K562 (cell line): ENCODE measurements around the gene ADGRG1. TPM values are rescaled to one million over a fixed set of nuclear protein-coding genes. Genes with fewer than 3 reads are reported as not detected.
A peak's percentile ranks its signal among the peaks of the same experiment; 100 is the strongest.

ENCODE experiments used
- C11orf30 ChIP-seq: fragments of 450-650 bp; IDR thresholded peaks from 2 replicates; pipeline ENCODE4 v1.6.1; 2016; ENCODE audit warnings: low read depth, mild to moderate bottlenecking
- FIP1L1 ChIP-seq: fragments of 200-400 bp; formaldehyde crosslinking; IDR thresholded peaks from 2 replicates; pipeline ENCODE4 v1.6.1; 2018; ENCODE audit warnings: mild to moderate bottlenecking, low read depth, low read length; ENCODE audit not compliant: poor library complexity, severe bottlenecking
- GATAD2A ChIP-seq: fragments of 450-650 bp; IDR thresholded peaks from 2 replicates; pipeline ENCODE4 v1.6.1; 2017
- MAFG ChIP-seq: fragments of 450-650 bp; conservative IDR thresholded peaks from 2 replicates; pipeline ENCODE4 v1.6.1; 2016; ENCODE audit warnings: missing genetic modification characterization, missing compliant biosample characterization
- PCBP2 ChIP-seq: fragments of 200-400 bp; formaldehyde crosslinking; IDR thresholded peaks from 2 replicates; pipeline ENCODE4 v1.6.1; 2018; ENCODE audit warnings: low read length, low read depth, mild to moderate bottlenecking, moderate library complexity; ENCODE audit not compliant: poor library complexity, severe bottlenecking
- PYGO2 ChIP-seq: fragments of 450-650 bp; IDR thresholded peaks from 2 replicates; pipeline ENCODE4 v1.6.1; 2016; ENCODE audit warnings: mild to moderate bottlenecking, missing genetic modification characterization, moderate library complexity, missing compliant biosample characterization
- SP1 ChIP-seq: sonication (generic); formaldehyde crosslinking; IDR thresholded peaks from 2 replicates; pipeline ENCODE4 v1.8.1; 2022; ENCODE audit warnings: mild to moderate bottlenecking, missing genetic modification reagents
- ZBTB1 ChIP-seq: sonication (generic); formaldehyde crosslinking; IDR thresholded peaks from 2 replicates; pipeline ENCODE4 v1.8.1; 2023; ENCODE audit warnings: missing genetic modification reagents, low read depth, mild to moderate bottlenecking, borderline replicate concordance
- ZNF175 ChIP-seq: fragments of 200-800 bp; sonication (Bioruptor generic); IDR thresholded peaks from 2 replicates; pipeline ENCODE4 v1.6.1; 2016; ENCODE audit warnings: low read depth, mild to moderate bottlenecking, missing genetic modification characterization, missing compliant biosample characterization
- ZNF589 ChIP-seq: fragments of 200-800 bp; sonication (Bioruptor generic); IDR thresholded peaks from 2 replicates; pipeline ENCODE4 v1.6.1; 2016; ENCODE audit warnings: low read depth, missing genetic modification characterization, missing compliant biosample characterization
- polyA plus RNA-seq, 8 experiments: library from polyadenylated mRNA; depleted of rRNA in 4 of 8; stranded (reverse) in 5 of 8; unstranded in 3 of 8; fragments of >200 nt; fragmentation: Nextera tagmentation in 2 of 8; fragmentation: Illumina TruSeq in 1 of 8; extraction: Ambion mirVana in 2 of 8; extraction: Trizol in 1 of 8; gene quantifications; 2 replicates each; pipeline versions ENCODE4 v1.2.1 to v1.2.3, GENCODE V29; 2011 to 2014; ENCODE audit warnings: inconsistent platforms in 1 of 8, missing spikeins in 1 of 8
- total RNA-seq, 7 experiments: library from RNA; depleted of rRNA in 6 of 7; stranded (reverse); fragments of >200 nt in 6 of 7; fragmentation: Illumina TruSeq in 2 of 7; extraction: Trizol in 2 of 7; gene quantifications; 2 replicates each; pipeline versions ENCODE4 v1.2.1 to v1.2.3, GENCODE V29; 2011 to 2021; ENCODE audit warnings: low replicate concordance in 1 of 7
- TF ChIP-seq, protein P1 (sequence below), 2 experiments: fragments of 450-650 bp; formaldehyde crosslinking in 1 of 2; IDR thresholded peaks; 2 replicates each; pipeline versions ENCODE4 v1.4.0 to v1.6.1; 2014 to 2020; ENCODE audit warnings: mild to moderate bottlenecking in 2 of 2, borderline replicate concordance in 1 of 2, low read depth in 1 of 2
- TF ChIP-seq, protein P2 (sequence below): fragments of 250-450 bp; sonication (Bioruptor Pico); IDR thresholded peaks from 2 replicates; pipeline ENCODE4 v1.5.1; 2021; ENCODE audit warnings: mild to moderate bottlenecking
- TF ChIP-seq, protein P3 (sequence below): sonication (generic); formaldehyde crosslinking; IDR thresholded peaks from 2 replicates; pipeline ENCODE4 v1.8.0; 2022; ENCODE audit warnings: mild to moderate bottlenecking, missing genetic modification reagents
- TF ChIP-seq, protein P4 (sequence below), 2 experiments: fragments of 200-800 bp in 1 of 2; sonication (Bioruptor generic) in 1 of 2; sonication (generic) in 1 of 2; formaldehyde crosslinking in 1 of 2; IDR thresholded peaks in 1 of 2; conservative IDR thresholded peaks in 1 of 2; 2 replicates each; pipeline versions ENCODE4 v1.5.0 to v1.6.1; 2016 to 2020; ENCODE audit warnings: missing compliant biosample characterization in 1 of 2, missing genetic modification characterization in 1 of 2, missing genetic modification reagents in 1 of 2

Gene ADGRG1
- total and polyA plus RNA-seq, 9 of the 15 experiments (the other 6 are each of a cell fraction or from before 2014, with no cell fraction given) = 0.04 to 0.31 (median 0.16) TPM; not detected in 6

DNA sequence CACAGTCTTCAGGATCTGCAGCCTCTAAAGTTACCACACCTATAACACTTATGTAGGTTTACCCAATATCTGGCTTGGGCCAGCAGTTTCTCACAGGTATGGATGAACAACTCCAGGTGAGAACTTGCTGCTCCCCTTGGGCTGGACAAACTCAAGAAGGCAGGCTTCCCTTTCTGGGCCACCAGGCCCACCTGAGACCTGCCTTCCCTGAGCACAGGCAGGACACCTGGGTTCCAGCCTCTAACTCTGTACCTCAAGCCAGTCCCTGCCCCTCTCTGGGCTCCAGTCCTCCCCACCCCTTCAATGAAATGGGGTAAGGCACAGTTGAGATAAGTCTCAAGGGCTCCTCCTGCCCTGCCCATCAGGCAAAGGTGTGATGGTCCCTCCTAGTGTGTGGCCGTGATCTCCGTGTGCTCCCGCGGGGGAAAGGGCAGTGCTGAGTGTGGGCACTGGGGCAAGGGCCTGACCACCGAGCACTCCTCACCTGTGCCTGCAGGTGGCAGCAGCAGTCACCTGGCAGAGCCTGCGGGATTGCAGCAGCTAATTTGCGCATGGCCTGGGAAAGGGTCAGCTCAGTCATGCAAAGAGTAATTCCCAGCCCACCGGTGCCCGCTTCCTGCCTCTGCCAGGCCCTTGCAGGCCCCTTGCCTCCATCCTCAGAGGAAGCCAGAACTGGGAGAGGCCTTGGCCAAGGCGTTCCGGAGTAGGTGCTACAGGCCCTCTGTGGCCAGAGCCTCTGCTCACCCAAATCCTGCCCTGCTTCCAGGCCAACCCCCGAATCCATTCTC lies 28.2 kb upstream of the ADGRG1 start (continued):
- TF ChIP-seq, protein P1, sequence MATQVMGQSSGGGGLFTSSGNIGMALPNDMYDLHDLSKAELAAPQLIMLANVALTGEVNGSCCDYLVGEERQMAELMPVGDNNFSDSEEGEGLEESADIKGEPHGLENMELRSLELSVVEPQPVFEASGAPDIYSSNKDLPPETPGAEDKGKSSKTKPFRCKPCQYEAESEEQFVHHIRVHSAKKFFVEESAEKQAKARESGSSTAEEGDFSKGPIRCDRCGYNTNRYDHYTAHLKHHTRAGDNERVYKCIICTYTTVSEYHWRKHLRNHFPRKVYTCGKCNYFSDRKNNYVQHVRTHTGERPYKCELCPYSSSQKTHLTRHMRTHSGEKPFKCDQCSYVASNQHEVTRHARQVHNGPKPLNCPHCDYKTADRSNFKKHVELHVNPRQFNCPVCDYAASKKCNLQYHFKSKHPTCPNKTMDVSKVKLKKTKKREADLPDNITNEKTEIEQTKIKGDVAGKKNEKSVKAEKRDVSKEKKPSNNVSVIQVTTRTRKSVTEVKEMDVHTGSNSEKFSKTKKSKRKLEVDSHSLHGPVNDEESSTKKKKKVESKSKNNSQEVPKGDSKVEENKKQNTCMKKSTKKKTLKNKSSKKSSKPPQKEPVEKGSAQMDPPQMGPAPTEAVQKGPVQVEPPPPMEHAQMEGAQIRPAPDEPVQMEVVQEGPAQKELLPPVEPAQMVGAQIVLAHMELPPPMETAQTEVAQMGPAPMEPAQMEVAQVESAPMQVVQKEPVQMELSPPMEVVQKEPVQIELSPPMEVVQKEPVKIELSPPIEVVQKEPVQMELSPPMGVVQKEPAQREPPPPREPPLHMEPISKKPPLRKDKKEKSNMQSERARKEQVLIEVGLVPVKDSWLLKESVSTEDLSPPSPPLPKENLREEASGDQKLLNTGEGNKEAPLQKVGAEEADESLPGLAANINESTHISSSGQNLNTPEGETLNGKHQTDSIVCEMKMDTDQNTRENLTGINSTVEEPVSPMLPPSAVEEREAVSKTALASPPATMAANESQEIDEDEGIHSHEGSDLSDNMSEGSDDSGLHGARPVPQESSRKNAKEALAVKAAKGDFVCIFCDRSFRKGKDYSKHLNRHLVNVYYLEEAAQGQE (IDR thresholded peaks at IDR 0.05; ENCODE audit: borderline replicate concordance) = peak; percentile 70; the same call in 1 of the 2 replicates
- TF ChIP-seq, protein P1 (CRISPR knock-in tag; IDR thresholded peaks at IDR 0.05; ENCODE audit: low read depth) = no peak
- TF ChIP-seq C11orf30 (no peak), ZBTB1 (no peak), ZNF175 (CRISPR knock-in tag) (no peak), MAFG (tag) (no peak), PCBP2 (no peak), SP1 (CRISPR knock-in tag) (peak; percentile 9; the same call in 1 of the 2 replicates), FIP1L1 (no peak), PYGO2 (tag) (no peak), GATAD2A (no peak), ZNF589 (CRISPR knock-in tag) (no peak)
- TF ChIP-seq, protein P2, sequence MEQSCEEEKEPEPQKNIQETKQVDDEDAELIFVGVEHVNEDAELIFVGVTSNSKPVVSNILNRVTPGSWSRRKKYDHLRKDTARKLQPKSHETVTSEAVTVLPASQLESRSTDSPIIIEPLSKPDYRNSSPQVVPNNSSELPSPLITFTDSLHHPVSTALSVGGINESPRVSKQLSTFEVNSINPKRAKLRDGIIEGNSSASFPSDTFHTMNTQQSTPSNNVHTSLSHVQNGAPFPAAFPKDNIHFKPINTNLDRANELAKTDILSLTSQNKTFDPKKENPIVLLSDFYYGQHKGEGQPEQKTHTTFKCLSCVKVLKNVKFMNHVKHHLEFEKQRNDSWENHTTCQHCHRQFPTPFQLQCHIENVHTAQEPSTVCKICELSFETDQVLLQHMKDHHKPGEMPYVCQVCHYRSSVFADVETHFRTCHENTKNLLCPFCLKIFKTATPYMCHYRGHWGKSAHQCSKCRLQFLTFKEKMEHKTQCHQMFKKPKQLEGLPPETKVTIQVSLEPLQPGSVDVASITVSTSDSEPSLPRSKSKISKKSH (CRISPR knock-in tag) = no peak
- TF ChIP-seq, protein P3, sequence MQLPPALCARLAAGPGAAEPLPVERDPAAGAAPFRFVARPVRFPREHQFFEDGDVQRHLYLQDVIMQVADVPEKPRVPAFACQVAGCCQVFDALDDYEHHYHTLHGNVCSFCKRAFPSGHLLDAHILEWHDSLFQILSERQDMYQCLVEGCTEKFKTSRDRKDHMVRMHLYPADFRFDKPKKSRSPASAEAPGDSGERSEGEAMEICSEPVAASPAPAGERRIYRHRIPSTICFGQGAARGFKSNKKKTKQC (CRISPR knock-in tag) = no peak
- TF ChIP-seq, protein P4, sequence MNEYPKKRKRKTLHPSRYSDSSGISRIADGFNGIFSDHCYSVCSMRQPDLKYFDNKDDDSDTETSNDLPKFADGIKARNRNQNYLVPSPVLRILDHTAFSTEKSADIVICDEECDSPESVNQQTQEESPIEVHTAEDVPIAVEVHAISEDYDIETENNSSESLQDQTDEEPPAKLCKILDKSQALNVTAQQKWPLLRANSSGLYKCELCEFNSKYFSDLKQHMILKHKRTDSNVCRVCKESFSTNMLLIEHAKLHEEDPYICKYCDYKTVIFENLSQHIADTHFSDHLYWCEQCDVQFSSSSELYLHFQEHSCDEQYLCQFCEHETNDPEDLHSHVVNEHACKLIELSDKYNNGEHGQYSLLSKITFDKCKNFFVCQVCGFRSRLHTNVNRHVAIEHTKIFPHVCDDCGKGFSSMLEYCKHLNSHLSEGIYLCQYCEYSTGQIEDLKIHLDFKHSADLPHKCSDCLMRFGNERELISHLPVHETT (CRISPR knock-in tag; conservative IDR thresholded peaks at IDR 0.05 in 1 of 2, IDR thresholded peaks at IDR 0.05 in 1 of 2) = no peak
